ENCODE measurements around the gene GUCY1A1. TPM values are rescaled to one million over a fixed set of nuclear protein-coding genes. Genes with fewer than 3 reads are reported as not detected.

Gene GUCY1A1
- total and polyA plus RNA-seq, 3 experiments from 2014 or later = not detected

GRCh38 chr4:155712846-155713245 is 46.2 kb downstream of the GUCY1A1 start:
- ChIA-PET POLR2A (no interaction called here), CTCF (no interaction called here)

GRCh38 chr4:155713911-155714310 is 47.3 kb downstream of the GUCY1A1 start:
- Histone ChIP-seq H3K36me3 (ENCODE audit: insufficient read depth, low read length) (no peaks in the 10 kb centered on the region), H3K9me3 (ENCODE audit: low read length) (no peaks in the 10 kb centered on the region), H3K27ac (ENCODE audit: low read depth, low read length) (no peak overlapping the region), H3K4me3 (ENCODE audit: low read length) (no peak overlapping the region), H3K27me3 (ENCODE audit: insufficient read depth, low read length, poor library complexity, severe bottlenecking) (no peaks in the 10 kb centered on the region), H3K4me1 (ENCODE audit: insufficient read depth, low read length) (no peaks in the 10 kb centered on the region)
- H3K9me3 Mint-ChIP-seq = no peaks in the 10 kb centered on the region
- POLR2A ChIA-PET = no interaction called here
- H3K36me3 Mint-ChIP-seq = no peaks in the 10 kb centered on the region
- no peaks in the 10 kb centered on the region for H3K4me1 Mint-ChIP-seq
- no peak overlapping the region for H3K27ac Mint-ChIP-seq
- H3K27me3 Mint-ChIP-seq = no peaks in the 10 kb centered on the region
- CTCF ChIA-PET = no interaction called here
- no peak for DNase-seq
- no peak overlapping the region for H3K4me3 Mint-ChIP-seq

More at GRCh38 chr4:155712846-155713245, 46.2 kb downstream of the GUCY1A1 start:
- Mint-ChIP-seq H3K27me3 (no peaks in the 10 kb centered on the region), H3K9me3 (no peaks in the 10 kb centered on the region), H3K36me3 (no peaks in the 10 kb centered on the region), H3K4me1 (no peaks in the 10 kb centered on the region), H3K27ac (no peak overlapping the region), H3K4me3 (no peak overlapping the region)
- Histone ChIP-seq H3K27me3 (ENCODE audit: insufficient read depth, low read length, poor library complexity, severe bottlenecking) (no peaks in the 10 kb centered on the region), H3K4me1 (ENCODE audit: insufficient read depth, low read length) (no peaks in the 10 kb centered on the region), H3K36me3 (ENCODE audit: insufficient read depth, low read length) (no peaks in the 10 kb centered on the region), H3K9me3 (ENCODE audit: low read length) (no peaks in the 10 kb centered on the region), H3K27ac (ENCODE audit: low read depth, low read length) (no peak overlapping the region), H3K4me3 (ENCODE audit: low read length) (no peak overlapping the region)
- no peak for DNase-seq

- H3K9me3 Mint-ChIP-seq = peaks cover 0 to 2% (median 0%) of the 10 kb centered on the region in 5 donors
- H3K27ac Mint-ChIP-seq = no peak overlapping the region
- no peaks in the 10 kb centered on the region for H3K36me3 ChIP-seq (ENCODE audit: insufficient read depth, low read length)
- no peak overlapping the region for H3K4me3 ChIP-seq (ENCODE audit: low read length)
- no peaks in the 10 kb centered on the region for H3K4me1 Mint-ChIP-seq
- no peak for DNase-seq
- H3K27me3 ChIP-seq (ENCODE audit: insufficient read depth, low read length, poor library complexity, severe bottlenecking) = no peaks in the 10 kb centered on the region
- ChIA-PET POLR2A (no interaction called here), CTCF (no interaction called here)
- no peaks in the 10 kb centered on the region for H3K36me3 Mint-ChIP-seq
- no peaks in the 10 kb centered on the region for H3K4me1 ChIP-seq (ENCODE audit: insufficient read depth, low read length)
- H3K4me3 Mint-ChIP-seq = no peak overlapping the region
- H3K27ac ChIP-seq (ENCODE audit: low read depth, low read length) = no peak overlapping the region
- no peaks in the 10 kb centered on the region for H3K27me3 Mint-ChIP-seq
- H3K9me3 ChIP-seq (ENCODE audit: low read length) = no peaks in the 10 kb centered on the region
These were observed 55.7 kb downstream of the GUCY1A1 start for GRCh38 chr4:155722336-155722735.

GRCh38 chr4:155722816-155723499 is 56.3 kb downstream of the GUCY1A1 start:
- no peaks in the 10 kb centered on the region for H3K4me1 ChIP-seq (ENCODE audit: insufficient read depth, low read length)
- H3K27me3 Mint-ChIP-seq = no peaks in the 10 kb centered on the region
- H3K4me3 Mint-ChIP-seq = no peak overlapping the region
- no peaks in the 10 kb centered on the region for H3K4me1 Mint-ChIP-seq
- H3K27me3 ChIP-seq (ENCODE audit: insufficient read depth, low read length, poor library complexity, severe bottlenecking) = no peaks in the 10 kb centered on the region
- DNase-seq = no peak
- peaks cover 0 to 2% (median 0%) of the 10 kb centered on the region in 5 donors for H3K9me3 Mint-ChIP-seq
- CTCF ChIA-PET = no interaction called here
- H3K36me3 Mint-ChIP-seq = no peaks in the 10 kb centered on the region
- H3K36me3 ChIP-seq (ENCODE audit: insufficient read depth, low read length) = no peaks in the 10 kb centered on the region
- no peaks in the 10 kb centered on the region for H3K9me3 ChIP-seq (ENCODE audit: low read length)
- no peak overlapping the region for H3K27ac Mint-ChIP-seq
- H3K27ac ChIP-seq (ENCODE audit: low read depth, low read length) = no peak overlapping the region
- no peak overlapping the region for H3K4me3 ChIP-seq (ENCODE audit: low read length)
- POLR2A ChIA-PET = no interaction called here

- DNase-seq = no peak
- no peak overlapping the region for H3K4me3 ChIP-seq (ENCODE audit: low read length)
- H3K27ac ChIP-seq (ENCODE audit: low read depth, low read length) = no peak overlapping the region
- POLR2A ChIA-PET = no interaction called here
- peaks cover 0 to 2% (median 0%) of the 10 kb centered on the region in 5 donors for H3K9me3 Mint-ChIP-seq
- no peaks in the 10 kb centered on the region for H3K27me3 ChIP-seq (ENCODE audit: insufficient read depth, low read length, poor library complexity, severe bottlenecking)
- no peaks in the 10 kb centered on the region for H3K9me3 ChIP-seq (ENCODE audit: low read length)
- no peak overlapping the region for H3K4me3 Mint-ChIP-seq
- CTCF ChIA-PET = no interaction called here
- H3K4me1 ChIP-seq (ENCODE audit: insufficient read depth, low read length) = no peaks in the 10 kb centered on the region
- no peaks in the 10 kb centered on the region for H3K36me3 Mint-ChIP-seq
- H3K27me3 Mint-ChIP-seq = no peaks in the 10 kb centered on the region
- no peaks in the 10 kb centered on the region for H3K4me1 Mint-ChIP-seq
- no peaks in the 10 kb centered on the region for H3K36me3 ChIP-seq (ENCODE audit: insufficient read depth, low read length)
- H3K27ac Mint-ChIP-seq = no peak overlapping the region
These were observed 58.1 kb downstream of the GUCY1A1 start for GRCh38 chr4:155724731-155725130.

- H3K4me1 ChIP-seq (ENCODE audit: insufficient read depth, low read length) = no peaks in the 10 kb centered on the region
- Mint-ChIP-seq H3K27ac (no peak overlapping the region), H3K9me3 (no peaks in the 10 kb centered on the region), H3K4me1 (no peaks in the 10 kb centered on the region), H3K36me3 (no peaks in the 10 kb centered on the region), H3K4me3 (no peak overlapping the region), H3K27me3 (no peaks in the 10 kb centered on the region)
- H3K9me3 ChIP-seq (ENCODE audit: low read length) = no peaks in the 10 kb centered on the region
- H3K36me3 ChIP-seq (ENCODE audit: insufficient read depth, low read length) = no peaks in the 10 kb centered on the region
- DNase-seq = no peak
- POLR2A ChIA-PET = no interaction called here
- H3K27me3 ChIP-seq (ENCODE audit: insufficient read depth, low read length, poor library complexity, severe bottlenecking) = no peaks in the 10 kb centered on the region
- H3K4me3 ChIP-seq (ENCODE audit: low read length) = no peak overlapping the region
- CTCF ChIA-PET = no interaction called here
- H3K27ac ChIP-seq (ENCODE audit: low read depth, low read length) = no peak overlapping the region
These were observed 67.4 kb downstream of the GUCY1A1 start for GRCh38 chr4:155734065-155734464.

- no peak for DNase-seq
- Histone ChIP-seq H3K27me3 (ENCODE audit: insufficient read depth, low read length, poor library complexity, severe bottlenecking) (no peaks in the 10 kb centered on the region), H3K27ac (ENCODE audit: low read depth, low read length) (no peak overlapping the region), H3K36me3 (ENCODE audit: insufficient read depth, low read length) (no peaks in the 10 kb centered on the region), H3K4me1 (ENCODE audit: insufficient read depth, low read length) (no peaks in the 10 kb centered on the region), H3K4me3 (ENCODE audit: low read length) (no peak overlapping the region), H3K9me3 (ENCODE audit: low read length) (no peaks in the 10 kb centered on the region)
- POLR2A ChIA-PET = no interaction called here
- Mint-ChIP-seq H3K9me3 (no peaks in the 10 kb centered on the region), H3K27me3 (no peaks in the 10 kb centered on the region), H3K27ac (no peak overlapping the region), H3K4me1 (no peaks in the 10 kb centered on the region), H3K36me3 (no peaks in the 10 kb centered on the region), H3K4me3 (no peak overlapping the region)
- CTCF ChIA-PET = no interaction called here
These were observed 68.3 kb downstream of the GUCY1A1 start for GRCh38 chr4:155734951-155735350.

- ChIA-PET POLR2A (no interaction called here), CTCF (no interaction called here)
- no peak overlapping the region for H3K27ac Mint-ChIP-seq
- Histone ChIP-seq H3K4me3 (ENCODE audit: low read length) (no peak overlapping the region), H3K9me3 (ENCODE audit: low read length) (no peaks in the 10 kb centered on the region), H3K4me1 (ENCODE audit: insufficient read depth, low read length) (no peaks in the 10 kb centered on the region), H3K36me3 (ENCODE audit: insufficient read depth, low read length) (no peaks in the 10 kb centered on the region), H3K27ac (ENCODE audit: low read depth, low read length) (no peak overlapping the region), H3K27me3 (ENCODE audit: insufficient read depth, low read length, poor library complexity, severe bottlenecking) (no peaks in the 10 kb centered on the region)
- no peaks in the 10 kb centered on the region for H3K27me3 Mint-ChIP-seq
- H3K36me3 Mint-ChIP-seq = no peaks in the 10 kb centered on the region
- no peaks in the 10 kb centered on the region for H3K9me3 Mint-ChIP-seq
- H3K4me1 Mint-ChIP-seq = no peaks in the 10 kb centered on the region
- no peak overlapping the region for H3K4me3 Mint-ChIP-seq
- DNase-seq = no peak
These were observed 68.8 kb downstream of the GUCY1A1 start for GRCh38 chr4:155735496-155735895.

- H3K27ac Mint-ChIP-seq = no peak overlapping the region
- DNase-seq = no peak
- H3K4me1 ChIP-seq (ENCODE audit: insufficient read depth, low read length) = no peaks in the 10 kb centered on the region
- H3K27ac ChIP-seq (ENCODE audit: low read depth, low read length) = no peak overlapping the region
- ChIA-PET CTCF (no interaction called here), POLR2A (no interaction called here)
- H3K36me3 ChIP-seq (ENCODE audit: insufficient read depth, low read length) = no peaks in the 10 kb centered on the region
- H3K9me3 Mint-ChIP-seq = peaks cover 0 to 4% (median 0%) of the 10 kb centered on the region in 5 donors
- H3K4me1 Mint-ChIP-seq = no peaks in the 10 kb centered on the region
- no peaks in the 10 kb centered on the region for H3K9me3 ChIP-seq (ENCODE audit: low read length)
- H3K4me3 Mint-ChIP-seq = no peak overlapping the region
- no peaks in the 10 kb centered on the region for H3K27me3 Mint-ChIP-seq
- H3K36me3 Mint-ChIP-seq = no peaks in the 10 kb centered on the region
- H3K4me3 ChIP-seq (ENCODE audit: low read length) = no peak overlapping the region
- no peaks in the 10 kb centered on the region for H3K27me3 ChIP-seq (ENCODE audit: insufficient read depth, low read length, poor library complexity, severe bottlenecking)
These were observed 71.9 kb downstream of the GUCY1A1 start for GRCh38 chr4:155738548-155738947.
